GM12891 (cell line): ENCODE measurements around the gene FXYD7.
A peak's percentile ranks its signal among the peaks of the same experiment; 100 is the strongest.

Source experiments
- DNase-seq: peaks from one replicate; pipeline ENCODE4 v3.0.0; 2011; ENCODE audit warnings: low spot score; ENCODE audit not compliant: insufficient read length
- FAIRE-seq: peaks from 2 replicates; lab custom pipeline; 2011; peaks lifted over from hg19 to GRCh38; lab: Jason Lieb, UNC
- PAX5 ChIP-seq: IDR thresholded peaks from 2 replicates; pipeline ENCODE4 v1.6.1; 2011; ENCODE audit warnings: low read length, moderate library complexity, mild to moderate bottlenecking; ENCODE audit not compliant: insufficient read depth, severe bottlenecking
- POLR2A ChIP-seq: IDR thresholded peaks from 2 replicates; pipeline ENCODE4 v1.6.1; 2011; ENCODE audit warnings: low read depth, low read length, control low read depth
- POLR2AphosphoS5 ChIP-seq: IDR thresholded peaks from 2 replicates; pipeline ENCODE4 v1.6.1; 2011; ENCODE audit warnings: low read depth, low read length, control low read depth
- POU2F2 ChIP-seq: IDR thresholded peaks from 2 replicates; pipeline ENCODE4 v1.6.1; 2011; ENCODE audit warnings: low read depth, mild to moderate bottlenecking, control low read depth, low read length, moderate library complexity
- SPI1 ChIP-seq: IDR thresholded peaks from 2 replicates; pipeline ENCODE4 v1.6.1; 2011; ENCODE audit warnings: low read depth, low read length, control low read depth
- TAF1 ChIP-seq: IDR thresholded peaks from 2 replicates; pipeline ENCODE4 v1.6.1; 2011; ENCODE audit warnings: low read depth, low read length, control low read depth

The FXYD7 gene

GRCh38 chr19:35109395-35110112 lies 33.5 kb upstream of the FXYD7 start:
- DNase-seq = no peak
- no peak for FAIRE-seq
- TF ChIP-seq POU2F2 (no peak), SPI1 (no peak), TAF1 (no peak), PAX5 (no peak), POLR2A (no peak), POLR2AphosphoS5 (no peak)

- no peak for TF ChIP-seq PAX5
- TF ChIP-seq POLR2A = no peak
- TF ChIP-seq POU2F2 = no peak
- TF ChIP-seq SPI1 = no peak
- no peak for TF ChIP-seq POLR2AphosphoS5
- TF ChIP-seq TAF1 = no peak
- FAIRE-seq (no peak), DNase-seq (no peak)
These were observed 32.1 kb upstream of the FXYD7 start for GRCh38 chr19:35110974-35111373.

DNA sequence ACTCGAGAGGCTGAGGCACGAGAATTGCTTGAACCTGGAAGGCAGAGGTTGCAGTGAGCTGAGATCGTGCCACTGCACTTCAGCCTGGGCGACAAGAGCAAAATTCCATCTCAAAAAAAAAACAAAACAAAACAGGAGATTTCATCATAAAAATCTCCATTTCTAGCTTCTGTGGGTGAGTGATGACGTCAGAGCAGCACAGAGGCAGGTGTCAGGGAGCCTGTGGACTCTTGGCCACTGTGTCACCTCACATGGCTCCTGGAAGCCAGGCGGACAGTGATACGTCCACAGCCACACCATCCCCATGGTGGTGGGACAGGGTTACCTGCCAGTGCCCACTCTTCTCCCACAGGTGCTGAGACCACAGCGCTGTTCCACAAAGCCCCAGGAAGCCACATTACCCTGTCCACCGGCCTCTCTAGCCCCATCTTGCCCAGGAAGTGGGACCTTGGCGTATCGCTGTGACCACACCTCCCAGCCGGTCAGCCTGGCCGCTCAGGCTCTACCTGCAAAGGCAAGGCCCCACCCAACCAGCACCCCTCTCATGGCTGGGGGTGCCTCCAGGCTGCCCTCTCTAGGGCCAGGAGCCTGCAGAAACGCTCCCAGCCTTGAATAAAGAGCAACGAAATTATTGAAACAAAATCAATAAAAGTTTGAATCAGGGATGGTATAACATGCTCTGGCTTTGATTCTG lies 29.9 kb upstream of the FXYD7 start:
- DNase-seq (no peak), FAIRE-seq (no peak)
- TF ChIP-seq POLR2A (no peak), TAF1 (no peak), SPI1 (no peak), PAX5 (no peak), POLR2AphosphoS5 (no peak), POU2F2 (no peak)

DNA sequence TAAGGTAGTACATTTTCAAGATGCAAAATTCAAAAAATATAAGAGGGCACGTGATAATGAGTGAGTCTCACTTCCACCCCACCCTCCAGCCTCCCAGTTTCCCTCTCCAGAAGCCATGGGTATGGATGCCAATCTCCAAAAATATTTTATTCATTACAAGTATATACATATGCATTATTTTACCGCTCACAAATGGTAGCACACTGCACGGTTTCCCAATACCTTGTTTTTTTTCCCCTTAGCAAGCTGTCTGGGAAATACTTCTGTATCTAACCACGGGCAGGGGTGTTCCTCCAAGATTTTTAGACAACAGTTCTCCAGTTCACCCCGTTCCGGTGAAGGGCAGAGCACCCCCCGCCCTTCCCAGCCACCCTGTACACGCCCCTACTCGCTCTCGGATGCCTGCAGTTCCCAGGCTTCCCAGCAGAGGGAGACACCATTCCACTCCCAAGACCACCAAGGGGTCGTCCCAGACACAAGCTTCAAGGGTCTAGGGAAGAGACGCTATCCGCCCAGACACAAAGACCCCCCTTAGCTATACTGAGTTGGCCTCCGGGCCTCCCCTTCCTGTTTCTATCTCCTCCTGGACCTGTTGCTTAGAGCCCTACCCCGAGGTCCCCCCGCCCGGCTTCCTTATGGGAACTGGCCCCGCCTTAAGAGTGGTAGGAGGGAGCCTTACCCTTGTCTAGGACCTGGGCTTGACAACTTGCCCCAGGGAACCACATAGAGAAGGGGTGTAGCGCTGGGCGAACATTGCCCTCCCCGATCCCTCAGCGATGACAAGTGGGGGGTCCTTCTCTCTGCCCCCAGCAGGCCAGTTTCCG lies 28.5 kb upstream of the FXYD7 start:
- DNase-seq (peak; percentile 82), FAIRE-seq (peak; percentile 86)
- TF ChIP-seq SPI1 = no peak
- no peak for TF ChIP-seq PAX5
- no peak for TF ChIP-seq POU2F2
- no peak for TF ChIP-seq TAF1
- TF ChIP-seq POLR2A = no peak
- TF ChIP-seq POLR2AphosphoS5 = no peak

GRCh38 chr19:35115177-35115951 lies 27.7 kb upstream of the FXYD7 start, which contains the start of gene FXYD3:
Gene FXYD3 (plus strand): TSS chr19:35115823. CDS start chr19:35119377, 3,554 bp downstream.
- no peak for TF ChIP-seq POLR2AphosphoS5
- no peak for TF ChIP-seq SPI1
- no peak for TF ChIP-seq POLR2A
- TF ChIP-seq TAF1 = no peak
- TF ChIP-seq PAX5 = no peak
- no peak for TF ChIP-seq POU2F2
- no peak for FAIRE-seq
- no peak for DNase-seq

DNA sequence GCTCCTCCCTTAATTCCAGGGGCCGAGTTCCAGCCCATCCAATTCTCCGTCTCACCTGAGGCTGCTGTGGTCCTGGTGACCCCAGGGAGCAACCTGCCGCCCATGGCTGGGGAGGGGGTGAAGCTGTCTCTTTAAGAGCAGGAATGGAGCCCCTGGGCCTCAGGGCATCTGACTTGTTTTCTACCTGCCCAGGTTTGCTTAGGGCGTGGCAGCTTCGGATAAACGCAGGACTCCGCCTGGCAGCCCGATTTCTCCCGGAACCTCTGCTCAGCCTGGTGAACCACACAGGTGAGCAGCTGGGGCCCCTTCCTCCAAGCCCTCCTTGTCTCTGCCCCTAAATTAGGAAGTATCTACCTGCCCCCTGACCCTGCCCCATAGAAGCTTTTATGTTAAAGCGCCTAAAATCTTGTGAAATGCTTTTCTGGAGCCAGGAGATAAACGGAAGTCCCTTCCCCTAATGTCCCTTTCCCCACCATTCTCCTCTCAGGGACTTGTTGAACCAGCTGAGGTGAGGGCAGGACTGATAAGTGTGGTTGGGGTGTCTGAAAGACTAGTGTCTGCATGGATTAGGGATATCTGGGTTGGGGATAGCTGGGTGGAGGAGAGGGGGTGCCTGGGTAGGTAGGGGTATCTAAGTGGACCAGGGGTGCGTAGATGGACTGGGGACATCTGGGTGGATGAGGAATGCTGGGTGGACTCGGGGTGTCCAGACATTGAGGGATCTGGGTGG lies 26.8 kb upstream of the FXYD7 start:
- no peak for FAIRE-seq
- no peak for DNase-seq
- no peak for TF ChIP-seq TAF1
- TF ChIP-seq POLR2A = no peak
- TF ChIP-seq POLR2AphosphoS5 = no peak
- TF ChIP-seq PAX5 = no peak
- TF ChIP-seq SPI1 = no peak
- TF ChIP-seq POU2F2 = no peak

- no peak for TF ChIP-seq TAF1
- TF ChIP-seq SPI1 = no peak
- TF ChIP-seq POLR2A = no peak
- no peak for TF ChIP-seq POU2F2
- TF ChIP-seq POLR2AphosphoS5 = no peak
- FAIRE-seq = no peak
- no peak for DNase-seq
These were observed 25.9 kb upstream of the FXYD7 start for GRCh38 chr19:35117116-35117515.

- DNase-seq (no peak), FAIRE-seq (no peak)
- no peak for TF ChIP-seq POU2F2
- no peak for TF ChIP-seq SPI1
- TF ChIP-seq PAX5 = no peak
- TF ChIP-seq POLR2A = no peak
- no peak for TF ChIP-seq TAF1
- no peak for TF ChIP-seq POLR2AphosphoS5
These were observed 25.3 kb upstream of the FXYD7 start for GRCh38 chr19:35117799-35118198.
